Smooth muscle cell (in vitro differentiated cells): Measurements from ENCODE around the gene C3. TPM values are rescaled to one million over a fixed set of nuclear protein-coding genes. Genes with fewer than 3 reads are reported as not detected.

Source experiments
- DNase-seq: peaks from one replicate; lab custom pipeline; 2025; ENCODE audit not compliant: unreplicated experiment; lab: John Stamatoyannopoulos, UW
- H2AFZ ChIP-seq: fragments of 200-600 bp; sonication (generic); 2 replicates; pipeline ENCODE4 v1.6.0; 2016; ENCODE audit warnings: antibody characterized with exemption, low read depth, mild to moderate bottlenecking
- H3F3A ChIP-seq: fragments of 200-600 bp; sonication (generic); 2 replicates; pipeline ENCODE4 v1.6.0; 2017; ENCODE audit warnings: antibody characterized with exemption, low read depth
- H3K27ac ChIP-seq: fragments of 200-600 bp; sonication (generic); 2 replicates; pipeline ENCODE4 v1.5.1; 2016; ENCODE audit warnings: low read depth, mild to moderate bottlenecking
- H3K27me3 ChIP-seq: fragments of 200-600 bp; sonication (generic); 2 replicates; pipeline ENCODE4 v1.6.1; 2016; ENCODE audit warnings: low read depth, mild to moderate bottlenecking
- H3K36me3 ChIP-seq: fragments of 200-600 bp; sonication (generic); 2 replicates; pipeline ENCODE4 v1.5.1; 2016; ENCODE audit warnings: low read depth
- H3K4me1 ChIP-seq: fragments of 200-600 bp; sonication (generic); 2 replicates; pipeline ENCODE4 v1.5.1; 2016; ENCODE audit warnings: low read depth
- H3K4me2 ChIP-seq: fragments of 200-600 bp; sonication (generic); 2 replicates; pipeline ENCODE4 v1.6.0; 2016; ENCODE audit warnings: mild to moderate bottlenecking
- H3K4me3 ChIP-seq: fragments of 200-600 bp; sonication (generic); 2 replicates; pipeline ENCODE4 v1.5.1; 2016; ENCODE audit warnings: mild to moderate bottlenecking
- H3K79me2 ChIP-seq: fragments of 200-600 bp; sonication (generic); 2 replicates; pipeline ENCODE4 v1.6.0; 2016; ENCODE audit warnings: low read depth, mild to moderate bottlenecking
- H3K9ac ChIP-seq: fragments of 200-600 bp; sonication (generic); 2 replicates; pipeline ENCODE4 v1.6.0; 2016; ENCODE audit warnings: low read depth
- H3K9me3 ChIP-seq: fragments of 200-600 bp; sonication (generic); replicated peaks from 2 replicates; pipeline ENCODE4 v1.5.1; 2016; ENCODE audit warnings: low read depth
- H4K20me1 ChIP-seq: fragments of 200-600 bp; sonication (generic); 2 replicates; pipeline ENCODE4 v1.6.0; 2016; ENCODE audit warnings: low read depth
- WGBS: methylation state at CpG from one replicate; pipeline ENCODE4 v1.1.7; 2016; ENCODE audit warnings: low lambda C conversion rate; 5-methylcytosine and 5-hydroxymethylcytosine counted together
- polyA plus RNA-seq: library from polyadenylated mRNA; unstranded; fragments of >200 nt; fragmentation: Nextera tagmentation; extraction: Ambion mirVana; gene quantifications from 2 replicates; pipeline ENCODE4 v1.2.1, GENCODE V29; 2016
- total RNA-seq: library from RNA; depleted of rRNA; stranded (reverse); fragments of >200 nt; gene quantifications from 2 replicates; pipeline ENCODE4 v1.2.3, GENCODE V29; 2014
- TF ChIP-seq, protein P1 (sequence below): fragments of 200-600 bp; sonication (generic); IDR thresholded peaks from 2 replicates; pipeline ENCODE4 v1.5.1; 2017; ENCODE audit warnings: borderline replicate concordance, mild to moderate bottlenecking, antibody characterized with exemption; ENCODE audit not compliant: insufficient read depth, poor library complexity, severe bottlenecking

The C3 gene
- total and polyA plus RNA-seq, 2 experiments from 2014 or later: 6.4 to 25.1 TPM

DNA sequence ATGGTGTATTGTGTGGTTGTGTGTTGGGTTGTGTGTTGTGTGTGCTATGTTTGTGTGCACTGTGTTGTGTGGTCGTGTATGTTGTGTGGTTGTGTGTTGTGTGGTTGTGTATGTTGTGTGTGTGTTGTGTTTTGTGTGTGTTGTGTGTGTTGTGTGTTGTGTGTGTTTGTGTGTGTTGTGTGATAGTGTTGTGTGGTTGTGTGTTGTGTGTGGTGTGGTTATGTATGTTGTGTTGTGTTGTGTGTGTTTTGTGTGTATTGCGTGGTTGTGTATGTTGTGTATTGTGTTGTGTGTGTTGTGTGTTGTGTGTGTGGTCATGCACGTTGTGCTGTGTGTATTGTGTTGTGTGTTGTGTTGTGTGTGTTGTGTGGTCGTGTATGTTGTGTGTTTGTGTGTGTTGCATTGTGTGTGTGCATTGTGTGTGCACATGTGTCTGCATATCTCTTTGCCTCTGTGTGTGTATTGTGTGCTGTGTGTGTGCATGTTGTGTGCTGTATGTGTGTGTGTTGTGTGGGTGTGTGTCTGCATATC lies 2.9 kb downstream of the C3 start:
- Histone ChIP-seq H3K79me2 (no peaks in the 10 kb centered on the region), H3K27me3 (no peaks in the 10 kb centered on the region), H3K27ac (no peak overlapping the region), H4K20me1 (no peaks in the 10 kb centered on the region), H2AFZ (no peak overlapping the region), H3K4me3 (no peak overlapping the region), H3K4me2 (no peak overlapping the region), H3F3A (no peaks in the 10 kb centered on the region), H3K9me3 (no peaks in the 10 kb centered on the region), H3K36me3 (no peaks in the 10 kb centered on the region), H3K9ac (no peak overlapping the region), H3K4me1 (no peaks in the 10 kb centered on the region)
- TF ChIP-seq, protein P1, sequence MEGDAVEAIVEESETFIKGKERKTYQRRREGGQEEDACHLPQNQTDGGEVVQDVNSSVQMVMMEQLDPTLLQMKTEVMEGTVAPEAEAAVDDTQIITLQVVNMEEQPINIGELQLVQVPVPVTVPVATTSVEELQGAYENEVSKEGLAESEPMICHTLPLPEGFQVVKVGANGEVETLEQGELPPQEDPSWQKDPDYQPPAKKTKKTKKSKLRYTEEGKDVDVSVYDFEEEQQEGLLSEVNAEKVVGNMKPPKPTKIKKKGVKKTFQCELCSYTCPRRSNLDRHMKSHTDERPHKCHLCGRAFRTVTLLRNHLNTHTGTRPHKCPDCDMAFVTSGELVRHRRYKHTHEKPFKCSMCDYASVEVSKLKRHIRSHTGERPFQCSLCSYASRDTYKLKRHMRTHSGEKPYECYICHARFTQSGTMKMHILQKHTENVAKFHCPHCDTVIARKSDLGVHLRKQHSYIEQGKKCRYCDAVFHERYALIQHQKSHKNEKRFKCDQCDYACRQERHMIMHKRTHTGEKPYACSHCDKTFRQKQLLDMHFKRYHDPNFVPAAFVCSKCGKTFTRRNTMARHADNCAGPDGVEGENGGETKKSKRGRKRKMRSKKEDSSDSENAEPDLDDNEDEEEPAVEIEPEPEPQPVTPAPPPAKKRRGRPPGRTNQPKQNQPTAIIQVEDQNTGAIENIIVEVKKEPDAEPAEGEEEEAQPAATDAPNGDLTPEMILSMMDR: no peak
- 79% methylated on average over 4 of the region's 4 CpGs for WGBS
- no peak for DNase-seq

DNA sequence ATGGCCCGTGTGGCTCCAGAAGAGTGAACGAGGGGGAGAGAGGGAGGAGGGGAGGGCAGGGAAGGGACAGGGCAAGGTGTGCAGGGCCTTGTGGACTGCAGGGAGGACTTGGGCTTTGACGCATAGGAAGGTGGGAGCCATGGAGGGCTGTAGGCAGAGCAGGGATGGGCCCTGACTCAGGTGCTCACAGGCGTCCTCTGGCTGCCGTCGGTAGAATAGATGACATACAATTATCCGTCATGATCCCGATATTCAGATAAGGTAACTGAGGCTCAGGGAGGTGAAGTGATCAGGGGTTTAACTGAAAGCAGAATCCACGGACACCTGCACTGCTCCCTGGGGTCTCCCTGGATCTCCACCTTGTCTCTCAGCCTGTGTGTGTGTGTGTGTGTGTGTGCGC lies 3.4 kb downstream of the C3 start:
- Histone ChIP-seq H3K36me3 (no peaks in the 10 kb centered on the region), H3K27me3 (no peaks in the 10 kb centered on the region), H3K4me1 (no peaks in the 10 kb centered on the region), H4K20me1 (no peaks in the 10 kb centered on the region), H3K4me2 (no peak overlapping the region), H3K9ac (no peak overlapping the region), H3K27ac (no peak overlapping the region), H3K4me3 (no peak overlapping the region), H3F3A (no peaks in the 10 kb centered on the region), H3K9me3 (no peaks in the 10 kb centered on the region), H3K79me2 (no peaks in the 10 kb centered on the region), H2AFZ (no peak overlapping the region)
- TF ChIP-seq, protein P1: no peak
- WGBS: 74% methylated on average over 9 of the region's 10 CpGs
- no peak for DNase-seq

DNA sequence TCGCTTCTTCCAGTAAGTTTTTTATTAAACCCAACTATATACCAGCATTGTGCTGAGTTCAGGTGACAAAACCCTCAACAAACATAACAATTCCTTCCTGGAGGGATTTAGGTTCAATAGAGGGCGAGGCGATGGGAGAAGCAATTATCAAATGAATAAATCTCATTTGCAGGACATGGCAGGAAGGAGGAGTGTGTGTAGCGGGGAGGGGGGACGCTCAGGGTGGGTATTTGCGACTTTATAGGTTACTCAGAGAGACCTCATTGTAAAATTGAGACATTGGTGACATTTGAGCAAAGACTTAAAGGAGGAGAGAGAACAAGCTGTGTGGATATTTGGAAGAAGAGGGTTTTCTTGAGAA lies 3.9 kb downstream of the C3 start:
- H3K79me2 ChIP-seq: no peaks in the 10 kb centered on the region
- H3K27ac ChIP-seq: no peak overlapping the region
- H2AFZ ChIP-seq: no peak overlapping the region
- peaks cover 4% of the 10 kb centered on the region for H3K27me3 ChIP-seq
- WGBS: 59% methylated on average over 6 of the region's 6 CpGs
- no peaks in the 10 kb centered on the region for H3K4me1 ChIP-seq
- no peaks in the 10 kb centered on the region for H3K36me3 ChIP-seq
- no peak overlapping the region for H3K4me3 ChIP-seq
- no peak for DNase-seq
- H3K9ac ChIP-seq: no peak overlapping the region
- H4K20me1 ChIP-seq: no peaks in the 10 kb centered on the region
- H3F3A ChIP-seq: no peaks in the 10 kb centered on the region
- no peak overlapping the region for H3K4me2 ChIP-seq
- TF ChIP-seq, protein P1: no peak
- no peaks in the 10 kb centered on the region for H3K9me3 ChIP-seq
